ENCODE results near the gene CYP17A1.

CYP17A1 gene

GRCh38 chr10:102781921-102782557 lies 55.2 kb downstream of the CYP17A1 start:
- FAIRE-seq (no peak), DNase-seq (ENCODE audit: insufficient read length, low spot score) (peak; percentile 30)
- no peak for TF ChIP-seq POLR2A (IDR thresholded peaks at IDR 0.05; ENCODE audit: low read depth, low read length)

GRCh38 chr10:102781090-102781920 lies 55.9 kb downstream of the CYP17A1 start:
- DNase-seq (ENCODE audit: insufficient read length, low spot score) (peak; percentile 18), FAIRE-seq (no peak)
- no peak for TF ChIP-seq POLR2A (IDR thresholded peaks at IDR 0.05; ENCODE audit: low read depth, low read length)
